KMS-11 (cell line): ENCODE results near the gene CCT5.
A peak's percentile ranks its signal among the peaks of the same experiment; 100 is the strongest.
"Not testable (repeated sequence)": the region's sequence is repeated elsewhere in the genome, so short reads cannot be mapped to it uniquely, and the experiment has no call there.

Source experiments
- H2AFZ ChIP-seq: fragments of 200-600 bp; sonication (generic); 2 replicates; pipeline ENCODE4 v1.6.1; 2016; ENCODE audit warnings: antibody characterized with exemption, mixed run types, low read depth
- H3K27ac ChIP-seq: fragments of 200-600 bp; sonication (generic); 2 replicates; pipeline ENCODE4 v1.6.1; 2016; ENCODE audit warnings: mild to moderate bottlenecking, mixed run types
- H3K27me3 ChIP-seq: fragments of 200-600 bp; sonication (generic); 2 replicates; pipeline ENCODE4 v1.6.1; 2017; ENCODE audit warnings: mild to moderate bottlenecking, low read depth, mixed run types, moderate library complexity; ENCODE audit not compliant: insufficient read depth
- H3K36me3 ChIP-seq: fragments of 200-600 bp; sonication (generic); 2 replicates; pipeline ENCODE4 v1.6.1; 2017; ENCODE audit warnings: mild to moderate bottlenecking, mixed run types; ENCODE audit not compliant: insufficient read depth
- H3K4me1 ChIP-seq: fragments of 200-600 bp; sonication (generic); 2 replicates; pipeline ENCODE4 v1.6.1; 2016; ENCODE audit warnings: mild to moderate bottlenecking, low read depth, mixed run types; ENCODE audit not compliant: poor library complexity, severe bottlenecking
- H3K4me2 ChIP-seq: fragments of 200-600 bp; sonication (generic); 2 replicates; pipeline ENCODE4 v1.7.0; 2016; ENCODE audit warnings: mild to moderate bottlenecking, mixed run types
- H3K4me3 ChIP-seq: fragments of 200-600 bp; sonication (generic); IDR thresholded peaks from 2 replicates; pipeline ENCODE4 v1.6.1; 2017; ENCODE audit warnings: low read depth, low read length, mixed read lengths; ENCODE audit not compliant: insufficient read depth
- H3K79me2 ChIP-seq: fragments of 200-600 bp; sonication (generic); 2 replicates; pipeline ENCODE4 v1.6.1; 2016; ENCODE audit warnings: low read depth, mixed run types; ENCODE audit not compliant: insufficient read depth
- H3K9ac ChIP-seq: fragments of 200-600 bp; sonication (generic); 2 replicates; pipeline ENCODE4 v1.6.1; 2016; ENCODE audit warnings: mild to moderate bottlenecking, mixed run types
- H4K20me1 ChIP-seq: fragments of 200-600 bp; sonication (generic); 2 replicates; pipeline ENCODE4 v1.6.1; 2016; ENCODE audit warnings: mild to moderate bottlenecking, mixed run types; ENCODE audit not compliant: insufficient read depth
- CTCF ChIP-seq: fragments of 200-600 bp; sonication (generic); conservative IDR thresholded peaks from 2 replicates; pipeline ENCODE4 v1.6.1; 2017; ENCODE audit warnings: low read depth, mild to moderate bottlenecking, antibody characterized with exemption, low read length, moderate library complexity, mixed read lengths

The CCT5 gene

GRCh38 chr5:10278658-10279279 lies 28.7 kb downstream of the CCT5 start:
- no peaks in the 10 kb centered on the region for H3K27me3 ChIP-seq
- no peaks in the 10 kb centered on the region for H4K20me1 ChIP-seq
- no peak overlapping the region for H3K4me3 ChIP-seq
- H3K9ac ChIP-seq: no peak overlapping the region
- H3K79me2 ChIP-seq: no peaks in the 10 kb centered on the region
- peaks cover 19% of the 10 kb centered on the region for H3K4me1 ChIP-seq
- no peak overlapping the region for H2AFZ ChIP-seq
- no peak for TF ChIP-seq CTCF
- no peak overlapping the region for H3K27ac ChIP-seq
- no peak overlapping the region for H3K4me2 ChIP-seq
- no peaks in the 10 kb centered on the region for H3K36me3 ChIP-seq

- no peaks in the 10 kb centered on the region for H3K27me3 ChIP-seq
- no peaks in the 10 kb centered on the region for H3K36me3 ChIP-seq
- no peaks in the 10 kb centered on the region for H3K79me2 ChIP-seq
- no peak overlapping the region for H3K27ac ChIP-seq
- peaks cover 25% of the 10 kb centered on the region for H3K4me1 ChIP-seq
- no peak overlapping the region for H3K9ac ChIP-seq
- TF ChIP-seq CTCF: no peak
- H3K4me2 ChIP-seq: no peak overlapping the region
- H3K4me3 ChIP-seq: no peak overlapping the region
- H4K20me1 ChIP-seq: no peaks in the 10 kb centered on the region
- H2AFZ ChIP-seq: no peak overlapping the region
Observed at GRCh38 chr5:10279328-10279727, 29.2 kb downstream of the CCT5 start.

DNA sequence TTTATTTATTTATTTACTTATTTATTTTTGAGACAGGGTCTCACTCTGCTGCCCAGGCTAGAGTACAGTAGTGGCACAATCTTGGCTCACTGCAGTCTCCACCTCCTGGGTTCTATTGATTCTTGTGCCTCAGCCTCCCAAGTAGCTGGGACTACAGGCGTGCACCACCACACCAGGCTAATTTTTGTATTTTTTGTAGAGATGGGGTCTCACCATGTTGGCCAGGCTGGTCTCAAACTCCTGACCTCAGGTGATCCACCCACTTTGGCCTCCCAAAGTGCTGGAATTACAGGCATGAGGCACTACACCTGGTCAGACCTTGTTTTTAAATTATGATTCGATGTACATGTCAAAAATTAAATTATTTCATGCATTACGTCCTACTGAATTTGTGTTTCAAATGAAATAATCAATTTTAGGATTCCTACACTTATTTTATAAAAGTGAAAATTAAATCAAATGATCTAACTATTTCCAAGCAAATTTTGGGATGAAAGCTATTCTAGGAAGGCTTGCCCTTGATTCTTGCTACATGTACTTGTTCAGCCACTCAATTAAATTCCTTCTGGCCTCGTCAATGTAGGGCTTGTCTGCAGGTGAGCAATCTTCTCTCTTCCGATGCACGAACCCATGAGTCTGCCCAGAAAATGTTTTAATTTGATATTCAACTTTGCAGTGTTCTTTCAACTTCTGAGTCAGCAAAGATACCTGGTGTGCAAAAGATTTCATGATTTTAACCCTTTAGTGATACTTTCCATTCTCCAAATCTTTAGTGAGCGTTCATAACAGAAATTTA lies 30.0 kb downstream of the CCT5 start:
- Histone ChIP-seq H3K4me1 (peaks cover 29% of the 10 kb centered on the region), H3K27me3 (no peaks in the 10 kb centered on the region), H4K20me1 (no peaks in the 10 kb centered on the region), H2AFZ (no peak overlapping the region), H3K4me3 (no peak overlapping the region), H3K36me3 (no peaks in the 10 kb centered on the region), H3K9ac (no peak overlapping the region), H3K79me2 (no peaks in the 10 kb centered on the region), H3K4me2 (no peak overlapping the region), H3K27ac (no peak overlapping the region)
- no peak for TF ChIP-seq CTCF

DNA sequence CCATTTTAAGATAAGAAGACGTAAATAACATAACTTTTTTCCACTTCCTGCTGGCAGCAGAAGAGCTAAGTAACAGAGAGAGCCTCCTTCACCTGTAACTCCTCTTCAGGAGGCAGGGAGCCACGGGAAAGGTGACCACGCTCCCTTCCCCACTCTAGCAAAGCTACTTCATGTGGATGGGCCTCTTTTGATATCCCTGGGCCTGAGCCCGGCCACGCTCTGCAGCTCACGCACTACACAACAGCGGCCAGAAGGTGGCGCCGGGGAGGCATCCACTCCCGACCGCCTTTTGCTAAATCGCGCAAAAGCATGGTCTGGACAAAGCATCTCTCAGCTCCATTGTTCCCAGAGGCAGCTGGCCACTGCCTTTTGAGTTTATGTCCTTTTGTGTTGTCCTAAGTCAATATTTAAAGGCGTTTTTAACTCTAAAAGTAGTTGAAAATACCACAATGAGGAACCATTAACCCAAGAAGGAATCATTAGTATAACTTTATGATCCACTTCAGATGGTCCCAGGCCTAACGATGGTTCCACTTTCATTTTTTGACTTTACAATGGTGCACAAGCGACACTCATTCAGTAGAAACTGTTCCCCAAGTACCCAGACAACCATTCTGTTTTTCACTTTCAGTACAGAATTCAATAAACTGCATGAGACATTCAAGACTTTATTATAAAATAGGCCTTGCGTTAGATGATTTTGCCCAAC lies 34.0 kb downstream of the CCT5 start:
- Histone ChIP-seq H3K27me3 (no peaks in the 10 kb centered on the region), H3K27ac (peak overlapping the region; percentile 31; the same call in 1 of the 2 replicates), H2AFZ (peak overlapping the region; percentile 58), H4K20me1 (no peaks in the 10 kb centered on the region), H3K4me3 (no peak overlapping the region), H3K9ac (peak overlapping the region; percentile 14; the same call in 1 of the 2 replicates), H3K4me1 (peaks cover 57% of the 10 kb centered on the region), H3K4me2 (peak overlapping the region; percentile 46), H3K79me2 (no peaks in the 10 kb centered on the region), H3K36me3 (no peaks in the 10 kb centered on the region)
- TF ChIP-seq CTCF: peak; percentile 98

DNA sequence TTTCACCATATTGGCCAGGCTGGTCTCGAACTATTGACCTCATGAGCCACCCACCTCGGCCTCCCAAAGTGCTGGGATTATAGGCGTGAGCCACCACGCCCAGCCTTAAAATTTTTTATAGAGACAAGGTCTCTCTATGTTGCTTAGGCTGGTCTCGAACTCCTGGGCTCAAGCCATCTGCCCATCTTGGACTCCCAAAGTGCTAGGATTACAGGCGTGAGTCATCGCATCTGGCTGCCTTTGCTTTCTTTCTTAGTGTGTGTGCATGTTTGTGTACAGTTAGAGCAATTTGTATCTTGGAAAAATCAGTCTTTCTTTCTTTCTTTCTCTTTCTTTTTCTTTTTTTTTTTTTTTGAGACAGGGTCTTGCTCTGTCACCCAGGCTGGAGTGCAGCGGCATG lies 35.3 kb downstream of the CCT5 start:
- not testable (repeated sequence) for H2AFZ ChIP-seq, H4K20me1 ChIP-seq, H3K4me3 ChIP-seq, H3K9ac ChIP-seq, H3K27me3 ChIP-seq, H3K27ac ChIP-seq, H3K79me2 ChIP-seq, H3K36me3 ChIP-seq, H3K4me2 ChIP-seq
- peaks cover 65% of the 10 kb centered on the region for H3K4me1 ChIP-seq
